H9 (cell line): ENCODE measurements around the gene ANO9. TPM values are rescaled to one million over a fixed set of nuclear protein-coding genes. Genes with fewer than 3 reads are reported as not detected.

Experiments
- DNase-seq: peaks from one replicate; pipeline ENCODE4 v3.0.0-alpha.2; 2017
- H2AFZ ChIP-seq: one replicate; pipeline ENCODE4 v1.6.1; 2013; ENCODE audit warnings: mild to moderate bottlenecking, low read length, control low read depth, moderate library complexity
- H2AK5ac ChIP-seq: 2 replicates; pipeline ENCODE4 v1.6.1; 2013; ENCODE audit warnings: low read length, control low read depth, mixed read lengths; ENCODE audit not compliant: insufficient read length
- H2BK120ac ChIP-seq: one replicate; pipeline ENCODE4 v1.6.1; 2013; ENCODE audit warnings: low read depth, mild to moderate bottlenecking, low read length, control low read depth, inconsistent platforms; ENCODE audit not compliant: poor library complexity, severe bottlenecking
- H2BK12ac ChIP-seq: 2 replicates; pipeline ENCODE4 v1.6.1; 2013; ENCODE audit warnings: low read length, control low read depth, mixed read lengths, low read depth; ENCODE audit not compliant: insufficient read length
- H2BK15ac ChIP-seq: 2 replicates; pipeline ENCODE4 v1.6.1; 2013; ENCODE audit warnings: low read depth, low read length, control low read depth
- H2BK20ac ChIP-seq: one replicate; pipeline ENCODE4 v1.6.1; 2013; ENCODE audit warnings: low read depth, mild to moderate bottlenecking, low read length, control low read depth, inconsistent platforms; ENCODE audit not compliant: poor library complexity, severe bottlenecking
- H2BK5ac ChIP-seq: 2 replicates; pipeline ENCODE4 v1.6.1; 2013; ENCODE audit warnings: low read length, control low read depth, mixed read lengths; ENCODE audit not compliant: insufficient read length
- H3K14ac ChIP-seq: 2 replicates; pipeline ENCODE4 v1.6.1; 2013; ENCODE audit warnings: low read length, control low read depth; ENCODE audit not compliant: insufficient read depth
- H3K18ac ChIP-seq: 2 replicates; pipeline ENCODE4 v1.6.1; 2013; ENCODE audit warnings: low read depth, mild to moderate bottlenecking, mixed read lengths, low read length, control low read depth; ENCODE audit not compliant: insufficient read length
- H3K23ac ChIP-seq: 2 replicates; pipeline ENCODE4 v1.6.1; 2013; ENCODE audit warnings: low read length, control low read depth, mixed read lengths, low read depth; ENCODE audit not compliant: insufficient read length
- H3K23me2 ChIP-seq: 2 replicates; pipeline ENCODE4 v1.6.1; 2013; ENCODE audit warnings: low read depth, mild to moderate bottlenecking, mixed read lengths, low read length, control low read depth; ENCODE audit not compliant: insufficient read length, poor library complexity, severe bottlenecking
- H3K27ac ChIP-seq: 2 replicates; pipeline ENCODE4 v1.5.1; 2013; ENCODE audit warnings: low read length, control low read depth, mixed read lengths, low read depth; ENCODE audit not compliant: insufficient read length
- H3K27me3 ChIP-seq: 2 replicates; pipeline ENCODE4 v1.6.1; 2013; ENCODE audit warnings: low read length, control low read depth, inconsistent platforms; ENCODE audit not compliant: insufficient read depth
- H3K4ac ChIP-seq: 2 replicates; pipeline ENCODE4 v1.6.1; 2013; ENCODE audit warnings: low read depth, mild to moderate bottlenecking, control low read depth, inconsistent platforms, low read length, moderate library complexity
- H3K4me1 ChIP-seq: 2 replicates; pipeline ENCODE4 v1.6.1; 2013; ENCODE audit warnings: low read length, control low read depth, inconsistent platforms; ENCODE audit not compliant: insufficient read depth
- H3K4me2 ChIP-seq: 2 replicates; pipeline ENCODE4 v1.6.1; 2013; ENCODE audit warnings: low read length, control low read depth, mixed read lengths; ENCODE audit not compliant: insufficient read length, insufficient read depth
- H3K56ac ChIP-seq: 2 replicates; pipeline ENCODE4 v1.6.1; 2013; ENCODE audit warnings: low read depth, mild to moderate bottlenecking, mixed read lengths, low read length, control low read depth; ENCODE audit not compliant: insufficient read length
- H3K79me1 ChIP-seq: 2 replicates; pipeline ENCODE4 v1.6.1; 2013; ENCODE audit warnings: low read depth, mild to moderate bottlenecking, moderate library complexity, low read length, control low read depth, inconsistent platforms; ENCODE audit not compliant: insufficient read depth, poor library complexity, severe bottlenecking
- H3K79me2 ChIP-seq: 2 replicates; pipeline ENCODE4 v1.6.1; 2013; ENCODE audit warnings: low read length, control low read depth, inconsistent platforms; ENCODE audit not compliant: insufficient read depth
- H3K9ac ChIP-seq: 2 replicates; pipeline ENCODE4 v1.6.1; 2013; ENCODE audit warnings: low read length, control low read depth, mixed read lengths; ENCODE audit not compliant: insufficient read length; ENCODE audit errors: extremely low read depth
- H3K9me3 ChIP-seq: one replicate; pipeline ENCODE4 v1.6.1; 2013; ENCODE audit warnings: low read depth, low read length, inconsistent platforms; ENCODE audit not compliant: control insufficient read depth
- H3T11ph ChIP-seq: one replicate; pipeline ENCODE4 v1.6.1; 2013; ENCODE audit warnings: mild to moderate bottlenecking, low read length, control low read depth, inconsistent platforms
- H4K20me1 ChIP-seq: one replicate; pipeline ENCODE4 v1.6.1; 2013; ENCODE audit not compliant: control insufficient read depth, insufficient read length, insufficient read depth
- H4K5ac ChIP-seq: 2 replicates; pipeline ENCODE4 v1.6.1; 2013; ENCODE audit warnings: low read depth, mild to moderate bottlenecking, mixed read lengths, low read length, control low read depth; ENCODE audit not compliant: insufficient read length
- H4K8ac ChIP-seq: replicated peaks from 2 replicates; pipeline ENCODE4 v1.6.1; 2013; ENCODE audit warnings: low read length, control low read depth, mixed read lengths, low read depth; ENCODE audit not compliant: insufficient read length
- H4K91ac ChIP-seq: 2 replicates; pipeline ENCODE4 v1.6.1; 2013; ENCODE audit warnings: low read depth, mild to moderate bottlenecking, moderate library complexity, mixed read lengths, low read length, control low read depth; ENCODE audit not compliant: insufficient read length
- H3K27ac Mint-ChIP-seq, 3 experiments: 2 replicates in 2 of 3; 3 replicates in 1 of 3; pipeline ENCODE4 v1.8.0; 2020 to 2021; ENCODE audit warnings: mixed read lengths in 3 of 3, mild to moderate bottlenecking in 1 of 3, moderate library complexity in 1 of 3
- H3K27me3 Mint-ChIP-seq: 2 replicates; pipeline ENCODE4 v1.8.0; 2021; ENCODE audit warnings: low read depth, mild to moderate bottlenecking, moderate library complexity, mixed read lengths
- H3K36me3 Mint-ChIP-seq, 3 experiments: 2 replicates in 2 of 3; 3 replicates in 1 of 3; pipeline ENCODE4 v1.8.0; 2020 to 2021; ENCODE audit warnings: low read depth in 3 of 3, mixed read lengths in 3 of 3; ENCODE audit not compliant: insufficient read depth in 1 of 3
- H3K4me1 Mint-ChIP-seq, 2 experiments: 2 replicates each; pipeline ENCODE4 v1.8.0; 2020; ENCODE audit warnings: mixed read lengths in 2 of 2
- H3K4me3 Mint-ChIP-seq, 2 experiments: 2 replicates in 1 of 2; 3 replicates in 1 of 2; pipeline ENCODE4 v1.8.0; 2020 to 2021; ENCODE audit warnings: mild to moderate bottlenecking in 2 of 2, mixed read lengths in 2 of 2, moderate library complexity in 1 of 2
- H3K9me3 Mint-ChIP-seq, 2 experiments: 2 replicates in 1 of 2; 3 replicates in 1 of 2; pipeline ENCODE4 v1.8.0; 2020; ENCODE audit warnings: mild to moderate bottlenecking in 2 of 2, mixed read lengths in 2 of 2, moderate library complexity in 1 of 2
- CTCF ChIP-seq: fragments of 200-600 bp; sonication (generic); conservative IDR thresholded peaks from 3 replicates; pipeline ENCODE4 v1.8.0; 2021; ENCODE audit warnings: antibody characterized with exemption, mild to moderate bottlenecking
- WGBS: extraction: QIAGEN DNeasy Blood & Tissue Kit; methylation state at CpG from one replicate; pipeline ENCODE4 v1.1.7; 2013; ENCODE audit warnings: missing lambda C conversion rate, low lambda C conversion rate, mixed read lengths; ENCODE audit not compliant: insufficient read length; ENCODE audit errors: extremely low coverage; 5-methylcytosine and 5-hydroxymethylcytosine counted together
- total RNA-seq: library from RNA; stranded (reverse); gene quantifications from 2 replicates; pipeline ENCODE4 v1.2.1, GENCODE V29; 2021

Gene ANO9
- total RNA-seq, 1 experiment from 2014 or later = 13.1 TPM

GRCh38 chr11:380996-381395 is 60.8 kb downstream of the ANO9 start:
- Histone ChIP-seq H2BK120ac (no peak overlapping the region), H3K23me2 (no peaks in the 10 kb centered on the region), H2BK15ac (no peak overlapping the region), H3K18ac (no peak overlapping the region), H3K23ac (no peak overlapping the region), H4K8ac (no peak overlapping the region), H2AFZ (no peak overlapping the region), H3K14ac (no peak overlapping the region), H2BK5ac (no peak overlapping the region), H4K5ac (no peak overlapping the region), H3K4me1 (no peaks in the 10 kb centered on the region), H4K91ac (no peak overlapping the region), H2BK12ac (no peak overlapping the region), H3K9ac (no peak overlapping the region), H3K27me3 (no peaks in the 10 kb centered on the region), H3K4me2 (no peak overlapping the region), H2BK20ac (no peak overlapping the region), H3K56ac (no peak overlapping the region), H3T11ph (no peak overlapping the region), H3K27ac (no peak overlapping the region), H3K9me3 (peaks cover 2% of the 10 kb centered on the region), H3K79me2 (no peaks in the 10 kb centered on the region), H3K79me1 (no peaks in the 10 kb centered on the region), H4K20me1 (no peaks in the 10 kb centered on the region), H3K4ac (no peak overlapping the region), H2AK5ac (no peak overlapping the region)
- no peak overlapping the region for H3K4me3 Mint-ChIP-seq
- H3K27me3 Mint-ChIP-seq = no peaks in the 10 kb centered on the region
- DNase-seq = no peak
- peaks cover 0 to 3% of the 10 kb centered on the region in 2 experiments; a peak in 1 of 4 replicates for H3K4me1 Mint-ChIP-seq
- no peak for TF ChIP-seq CTCF
- no peak overlapping the region for H3K27ac Mint-ChIP-seq
- H3K9me3 Mint-ChIP-seq = no peaks in the 10 kb centered on the region; a peak in 3 of 5 replicates
- no CpG with 5 or more reads among the region's 14 CpGs for WGBS
- peaks cover 21 to 41% (median 31%) of the 10 kb centered on the region in 3 experiments for H3K36me3 Mint-ChIP-seq
